Measurements from ENCODE around the gene HOXB9. TPM values are rescaled to one million over a fixed set of nuclear protein-coding genes. Genes with fewer than 3 reads are reported as not detected.

Gene HOXB9
- total and polyA plus RNA-seq, 9 of the 15 experiments (the other 6 are each of a cell fraction or from before 2014, with no cell fraction given), result 3.1 to 196 (median 77.6) TPM

DNA sequence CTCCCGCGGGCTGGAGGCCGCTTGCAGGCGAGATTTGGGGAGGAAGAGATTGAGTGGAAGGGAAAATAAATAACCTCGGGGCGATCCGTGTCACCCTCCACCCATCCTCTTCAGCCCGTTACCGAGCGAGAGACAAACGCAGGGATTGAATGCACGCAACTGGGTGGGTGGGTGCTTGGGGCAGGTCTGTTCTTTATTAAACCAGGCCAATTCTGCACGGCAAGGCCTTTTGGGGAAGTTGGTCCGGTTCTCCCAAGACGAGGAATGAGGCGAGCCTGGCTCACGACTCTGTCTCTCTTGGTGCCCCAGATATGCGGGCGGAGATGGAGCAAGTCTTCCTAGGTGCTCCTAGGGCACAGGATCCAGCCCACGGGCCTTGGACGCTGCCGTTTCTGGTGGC lies 14.9 kb downstream of the HOXB9 start (continued):
- TF ChIP-seq SMARCE1 (IDR thresholded peaks at IDR 0.05), result 0 out of 2 replicates have a peak, but pooled peaks have one; percentile 5
- TF ChIP-seq, protein P1, sequence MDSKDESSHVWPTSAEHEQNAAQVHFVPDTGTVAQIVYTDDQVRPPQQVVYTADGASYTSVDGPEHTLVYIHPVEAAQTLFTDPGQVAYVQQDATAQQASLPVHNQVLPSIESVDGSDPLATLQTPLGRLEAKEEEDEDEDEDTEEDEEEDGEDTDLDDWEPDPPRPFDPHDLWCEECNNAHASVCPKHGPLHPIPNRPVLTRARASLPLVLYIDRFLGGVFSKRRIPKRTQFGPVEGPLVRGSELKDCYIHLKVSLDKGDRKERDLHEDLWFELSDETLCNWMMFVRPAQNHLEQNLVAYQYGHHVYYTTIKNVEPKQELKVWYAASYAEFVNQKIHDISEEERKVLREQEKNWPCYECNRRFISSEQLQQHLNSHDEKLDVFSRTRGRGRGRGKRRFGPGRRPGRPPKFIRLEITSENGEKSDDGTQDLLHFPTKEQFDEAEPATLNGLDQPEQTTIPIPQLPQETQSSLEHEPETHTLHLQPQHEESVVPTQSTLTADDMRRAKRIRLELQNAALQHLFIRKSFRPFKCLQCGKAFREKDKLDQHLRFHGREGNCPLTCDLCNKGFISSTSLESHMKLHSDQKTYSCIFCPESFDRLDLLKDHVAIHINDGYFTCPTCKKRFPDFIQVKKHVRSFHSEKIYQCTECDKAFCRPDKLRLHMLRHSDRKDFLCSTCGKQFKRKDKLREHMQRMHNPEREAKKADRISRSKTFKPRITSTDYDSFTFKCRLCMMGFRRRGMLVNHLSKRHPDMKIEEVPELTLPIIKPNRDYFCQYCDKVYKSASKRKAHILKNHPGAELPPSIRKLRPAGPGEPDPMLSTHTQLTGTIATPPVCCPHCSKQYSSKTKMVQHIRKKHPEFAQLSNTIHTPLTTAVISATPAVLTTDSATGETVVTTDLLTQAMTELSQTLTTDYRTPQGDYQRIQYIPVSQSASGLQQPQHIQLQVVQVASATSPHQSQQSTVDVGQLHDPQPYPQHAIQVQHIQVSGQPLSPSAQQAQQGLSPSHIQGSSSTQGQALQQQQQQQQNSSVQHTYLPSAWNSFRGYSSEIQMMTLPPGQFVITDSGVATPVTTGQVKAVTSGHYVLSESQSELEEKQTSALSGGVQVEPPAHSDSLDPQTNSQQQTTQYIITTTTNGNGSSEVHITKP (IDR thresholded peaks at IDR 0.05; ENCODE audit: partially characterized antibody), result no peak
- no peak for TF ChIP-seq HOXB6 (CRISPR knock-in tag; IDR thresholded peaks at IDR 0.05; ENCODE audit: borderline replicate concordance)

DNA sequence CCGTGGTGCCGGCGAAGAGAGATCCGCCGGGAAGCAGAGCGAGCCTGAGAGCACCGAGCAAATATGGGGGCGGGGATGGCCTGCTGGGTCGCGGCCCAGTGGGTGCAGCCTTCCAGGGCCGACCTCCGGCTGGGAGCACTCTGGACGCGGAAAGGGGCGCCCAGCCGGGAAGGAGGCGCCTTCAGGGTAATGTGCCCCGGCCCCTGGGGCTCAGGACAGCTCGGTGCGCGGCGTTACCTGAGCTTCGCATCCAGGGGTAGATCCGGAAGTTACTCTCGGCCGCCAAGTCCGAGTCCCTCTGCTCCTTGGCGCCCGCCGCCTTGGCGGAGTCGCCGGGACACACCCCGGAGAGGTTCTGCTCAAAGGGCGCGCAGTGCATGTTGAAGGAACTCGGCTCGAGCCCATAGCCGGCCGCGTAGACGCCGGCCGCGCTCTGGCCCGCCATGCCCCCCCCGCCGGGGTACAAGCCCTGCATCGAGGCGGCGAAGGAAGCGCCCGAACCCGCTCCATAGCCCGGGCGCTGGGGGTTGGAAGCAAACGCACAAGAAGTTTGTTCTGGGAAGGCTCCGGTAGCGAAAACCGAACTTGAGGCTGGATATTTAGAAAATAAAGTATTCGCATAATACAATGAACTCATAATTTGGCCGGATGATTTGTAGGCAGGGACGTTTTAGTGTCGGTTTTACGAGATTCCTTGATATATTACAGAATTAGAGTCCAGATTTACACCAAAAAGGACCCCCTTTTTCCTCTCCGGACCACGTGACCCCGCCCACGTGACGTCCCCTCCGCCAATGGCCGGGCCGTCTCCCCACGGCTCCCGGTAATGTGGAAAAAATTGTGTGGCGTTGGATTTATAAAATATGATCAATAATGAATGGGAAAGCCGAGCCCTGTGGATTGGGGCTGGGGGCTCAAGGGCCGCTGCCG lies 15.6 kb downstream of the HOXB9 start, which contains the start of gene HOXB7:
HOXB7 (minus strand) TSS at position 736 of the 930 bp plus-strand sequence; CDS start at position 637, 99 bp downstream.
- intact Hi-C loops (cut with micrococcal nuclease), result no loop called here
- POLR2A ChIA-PET, result interaction anchor here (0.5 to 1.2 kb wide), 4 partner anchors 53 to 562 kb away, joined by 3 read pairs; partner anchors contain the start of gene NFE2L1
- TF ChIP-seq YY1 (IDR thresholded peaks at IDR 0.05; ENCODE audit: borderline replicate concordance in 1 of 3, control insufficient read depth in 1 of 3, extremely low read depth in 1 of 3, insufficient read depth in 3 of 3, insufficient read length in 1 of 3, insufficient replicate concordance in 2 of 3, low read depth in 1 of 3, low read length in 2 of 3), result peak in 2 of 3 experiments; percentile 22 to 39
- TF ChIP-seq NFYB (IDR thresholded peaks at IDR 0.05; ENCODE audit: extremely low read depth, insufficient read length), result peak; percentile 64
- TF ChIP-seq ETV6 (IDR thresholded peaks at IDR 0.05; ENCODE audit: borderline replicate concordance in 1 of 2, low read depth in 2 of 2, low read length in 1 of 2), result 0 out of 4 replicates have a peak, but pooled peaks of 1 of the 2 experiments have one; percentile 16
- no peak for TF ChIP-seq ETV6 (CRISPR knock-in tag; IDR thresholded peaks at IDR 0.05; ENCODE audit: borderline replicate concordance)

More for the DNA sequence above, 15.6 kb downstream of the HOXB9 start, which contains the start of gene HOXB7:
- 31% methylated on average over 53 of the region's 79 CpGs for WGBS (ENCODE audit: insufficient coverage, low coverage, missing lambda C conversion rate)
- peak within 1 kb of the TSS; percentile 92 for H2AFZ ChIP-seq (ENCODE audit: low read depth, low read length)
- no peaks in the 10 kb centered on the region for H4K20me1 ChIP-seq (replicated peaks; ENCODE audit: control insufficient read depth, insufficient read depth, low read length)
- in situ Hi-C loops (cut with MboI), result no loop called here
- H3K4me1 ChIP-seq (replicated peaks in 1 of 2; ENCODE audit: control insufficient read depth in 2 of 2, insufficient read depth in 2 of 2, low read length in 2 of 2), result peaks cover 21 to 55% of the 10 kb centered on the region in 2 experiments
- CTCF ChIA-PET (ENCODE audit: low intra/inter-chr PET ratio), result no interaction called here
- peak; percentile 75 for ATAC-seq
- H3K79me2 ChIP-seq (ENCODE audit: control insufficient read depth, insufficient read depth, low read length), result peaks cover 26% of the 10 kb centered on the region
- DNase-seq (ENCODE audit: extremely low read depth in 1 of 4, low spot score in 3 of 4), result peak; percentile 74 to 84 (median 75)
- no peaks in the 10 kb centered on the region for H3K27me3 ChIP-seq (ENCODE audit: control insufficient read depth in 2 of 2, insufficient read depth in 2 of 2, low read length in 2 of 2)
- peak within 1 kb of the TSS; percentile 86 for H3K27ac ChIP-seq (ENCODE audit: extremely low read depth, low read depth, low read length)
- no peaks in the 10 kb centered on the region for H3K9me3 ChIP-seq (replicated peaks; ENCODE audit: control insufficient read depth, insufficient read depth, low read depth, low read length)
- peak within 1 kb of the TSS; percentile 80 to 94 for H3K9ac ChIP-seq (ENCODE audit: insufficient read depth in 1 of 2, low read depth in 2 of 2, low read length in 2 of 2)
- H3K9me1 ChIP-seq (ENCODE audit: control insufficient read depth, insufficient read depth, low read length), result no peaks in the 10 kb centered on the region
- peak; percentile 78 for FAIRE-seq
- no TSS peak for BruUV-seq (replicated peaks)
- H3K36me3 ChIP-seq (ENCODE audit: control insufficient read depth, insufficient read depth, low read length), result peaks cover 14% of the 10 kb centered on the region; the same call in 1 of the 3 replicates
- H3K4me2 ChIP-seq (ENCODE audit: insufficient read depth, low read length), result peak within 1 kb of the TSS; percentile 71
- H3K4me3 ChIP-seq, result peak within 1 kb of the TSS; percentile 56

Data from K562 (cell line).